GM12891 (cell line): ENCODE measurements around the gene LRP5.

Source experiments
- PAX5 ChIP-seq: IDR thresholded peaks from 2 replicates; pipeline ENCODE4 v1.6.1; 2011; ENCODE audit warnings: low read length, moderate library complexity, mild to moderate bottlenecking; ENCODE audit not compliant: insufficient read depth, severe bottlenecking
- POLR2A ChIP-seq: IDR thresholded peaks from 2 replicates; pipeline ENCODE4 v1.6.1; 2011; ENCODE audit warnings: low read depth, low read length, control low read depth
- POLR2AphosphoS5 ChIP-seq: IDR thresholded peaks from 2 replicates; pipeline ENCODE4 v1.6.1; 2011; ENCODE audit warnings: low read depth, low read length, control low read depth

DNA sequence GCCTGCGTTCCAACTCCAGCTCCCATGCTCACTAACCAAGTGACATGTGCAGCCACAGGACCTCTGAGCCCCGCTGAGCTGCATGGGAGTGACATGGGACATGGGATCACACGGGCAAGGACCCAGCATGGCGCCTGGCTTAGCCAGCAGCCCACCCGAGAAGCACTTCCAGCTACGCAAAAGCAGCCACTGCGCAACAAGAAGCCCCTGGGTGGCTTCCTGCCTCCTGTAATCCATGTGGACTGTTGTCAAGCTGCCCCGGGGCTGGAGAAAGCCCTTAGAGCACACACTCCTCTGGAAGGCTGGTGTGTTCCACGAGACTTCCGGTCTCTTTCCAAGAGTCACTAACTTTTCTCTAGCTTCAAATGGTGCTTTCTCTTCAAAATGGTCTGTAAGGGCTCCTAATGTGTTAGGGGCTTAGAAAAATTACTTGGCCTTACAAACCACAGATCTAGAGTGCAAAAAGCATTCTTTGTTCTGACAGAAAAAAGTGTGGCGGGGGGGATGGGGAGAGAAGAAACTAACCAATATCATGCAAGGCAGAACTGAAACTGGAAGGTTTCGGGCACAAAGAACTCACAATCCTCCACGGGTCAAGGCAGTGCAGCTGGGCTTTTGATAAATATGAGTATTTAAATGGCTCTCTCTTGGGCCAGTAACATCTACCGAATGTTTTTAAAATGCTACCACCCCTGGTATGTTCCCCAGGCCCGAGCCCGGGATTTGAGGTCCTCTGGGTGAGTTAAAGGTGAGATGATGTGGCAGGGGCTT is 46.1 kb upstream of the LRP5 start:
- no peak for TF ChIP-seq POLR2A
- no peak for TF ChIP-seq POLR2AphosphoS5
- no peak for TF ChIP-seq PAX5
